Renal pelvis (tissue), 4 donors: ENCODE data around the gene PPY. TPM values are rescaled to one million over a fixed set of nuclear protein-coding genes. Genes with fewer than 3 reads are reported as not detected.
"Not testable (repeated sequence)": the region's sequence is repeated elsewhere in the genome, so short reads cannot be mapped to it uniquely, and the experiment has no call there.

Source experiments
- DNase-seq: peaks from one replicate; pipeline ENCODE4 v3.0.0-alpha.2; 2013
- polyA plus RNA-seq, 3 donors: library from polyadenylated mRNA; unstranded; fragments of 120-200 nt; gene quantifications; one replicate each; pipeline ENCODE4 v1.2.1, GENCODE V29; 2013; ENCODE audit not compliant: insufficient read length in 3 of 3

PPY gene
- polyA plus RNA-seq, 3 donors = 0.19 to 0.78 (median 0.52) TPM

- DNase-seq = no peak
Observed at GRCh38 chr17:43932923-43933322, 9.4 kb downstream of the PPY start.

GRCh38 chr17:43932357-43932756 is 9.9 kb downstream of the PPY start:
- no peak for DNase-seq

- peak; percentile 29 for DNase-seq
Observed at GRCh38 chr17:43931062-43931571, 11.2 kb downstream of the PPY start.

GRCh38 chr17:43928609-43929008 is 13.7 kb downstream of the PPY start:
- DNase-seq = no peak

- not testable (repeated sequence) for DNase-seq
Observed at GRCh38 chr17:43927929-43928328, 14.3 kb downstream of the PPY start.

- DNase-seq = no peak
Observed at GRCh38 chr17:43927060-43927864, 15.0 kb downstream of the PPY start.

- DNase-seq = no peak
Observed at GRCh38 chr17:43924558-43924957, 17.7 kb downstream of the PPY start.

GRCh38 chr17:43920500-43921095 is 21.7 kb downstream of the PPY start:
- no peak for DNase-seq

GRCh38 chr17:43918026-43918389 is 24.3 kb downstream of the PPY start:
- DNase-seq = no peak

- no peak for DNase-seq
Observed at GRCh38 chr17:43917348-43918025, 24.8 kb downstream of the PPY start.

GRCh38 chr17:43917016-43917347 is 25.3 kb downstream of the PPY start:
- DNase-seq = no peak

- no peak for DNase-seq
Observed at GRCh38 chr17:43916385-43916784, 25.9 kb downstream of the PPY start.

GRCh38 chr17:43915559-43915958 is 26.7 kb downstream of the PPY start:
- DNase-seq = no peak

- no peak for DNase-seq
Observed at GRCh38 chr17:43914451-43914850, 27.8 kb downstream of the PPY start.

- DNase-seq = no peak
Observed at GRCh38 chr17:43913584-43913983, 28.7 kb downstream of the PPY start.

- no peak for DNase-seq
Observed at GRCh38 chr17:43912635-43913304, 29.5 kb downstream of the PPY start.

GRCh38 chr17:43911904-43912303 is 30.4 kb downstream of the PPY start:
- no peak for DNase-seq

- DNase-seq = no peak
Observed at GRCh38 chr17:43909537-43910231, 32.6 kb downstream of the PPY start.

GRCh38 chr17:43907998-43908721 is 34.1 kb downstream of the PPY start:
- DNase-seq = peak; percentile 67

- DNase-seq = peak; percentile 88
Observed at GRCh38 chr17:43907425-43907981, 34.8 kb downstream of the PPY start, which contains the start of gene MPP2. MPP2 (minus strand) TSS chr17:43907536; CDS start chr17:43904460, 3,076 bp downstream.
